Epithelial cell of prostate (primary cell): ENCODE measurements around the gene TACC2.
A peak's percentile ranks its signal among the peaks of the same experiment; 100 is the strongest.

Experiments
- DNase-seq: peaks from one replicate; pipeline ENCODE4 v3.0.0-alpha.2; 2011; ENCODE audit warnings: low read depth, low spot score
- H3K27ac ChIP-seq: fragments of 450-650 bp; 2 replicates; pipeline ENCODE4 v1.5.1; 2017; ENCODE audit warnings: mild to moderate bottlenecking

The TACC2 gene

DNA sequence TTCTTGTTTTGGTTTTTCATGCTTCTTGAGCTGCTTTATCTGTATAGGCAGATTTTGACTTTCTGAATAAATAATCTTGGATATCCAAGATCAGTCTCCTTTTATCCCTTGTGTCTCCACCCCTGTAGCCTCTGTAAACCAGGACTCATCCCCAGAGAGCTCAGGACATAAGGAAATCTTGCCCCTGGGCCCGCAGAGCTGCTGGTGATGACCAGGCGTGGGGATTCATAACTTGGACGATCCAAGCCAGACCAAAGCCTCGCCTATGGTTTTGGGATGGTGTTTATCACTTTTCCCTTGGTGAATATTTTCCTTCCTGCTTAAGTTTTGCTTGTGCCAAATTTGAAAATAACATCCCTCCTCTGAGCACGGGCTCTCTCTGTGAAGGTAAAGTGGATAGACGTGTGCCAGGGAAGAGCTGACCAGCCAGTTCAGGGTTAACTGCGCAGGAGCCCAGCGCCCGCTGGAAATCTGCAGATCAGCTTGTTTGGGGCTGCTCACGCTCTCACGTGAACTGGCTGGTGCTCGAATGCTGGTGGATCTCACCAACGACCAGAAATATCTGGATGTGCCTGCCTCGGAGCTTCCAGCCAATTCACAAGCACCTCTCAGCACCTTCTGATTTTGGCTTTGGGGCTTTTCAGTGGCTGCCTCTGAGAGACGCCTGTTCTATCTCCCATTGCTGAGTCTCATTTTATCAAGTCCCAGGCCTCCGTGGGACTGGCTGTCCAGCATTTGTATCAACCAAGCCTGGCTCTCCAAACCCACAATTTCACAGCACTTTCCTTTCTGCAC lies 150.1 kb downstream of the TACC2 start:
- no peak overlapping the region for H3K27ac ChIP-seq
- no peak for DNase-seq

DNA sequence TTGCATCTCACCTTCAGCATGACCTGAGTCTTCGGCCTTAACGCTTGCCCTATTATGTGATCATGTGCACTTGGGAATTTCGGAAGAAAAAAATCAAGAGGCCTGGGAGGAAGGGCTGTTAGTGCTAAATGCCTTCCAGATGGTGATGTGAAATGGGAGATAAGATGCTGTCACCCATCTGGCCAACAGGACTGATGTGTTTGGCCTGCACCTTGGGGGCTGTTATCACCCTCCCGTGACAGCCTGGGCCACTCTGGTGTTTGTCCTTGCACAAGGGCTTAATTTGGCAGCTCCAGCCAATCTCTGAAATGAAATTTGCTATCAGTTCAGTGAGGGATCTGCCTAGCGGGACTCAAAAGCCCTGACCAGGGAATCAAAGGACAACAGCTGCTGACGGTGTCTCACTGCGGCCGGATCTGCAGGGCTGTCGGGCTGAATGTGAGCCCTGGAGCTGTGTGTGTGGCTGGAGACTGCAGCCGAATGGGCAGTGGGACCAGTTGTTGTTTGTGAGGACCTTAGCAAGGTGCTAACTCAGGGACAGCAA lies 150.7 kb downstream of the TACC2 start:
- no peak overlapping the region for H3K27ac ChIP-seq

DNA sequence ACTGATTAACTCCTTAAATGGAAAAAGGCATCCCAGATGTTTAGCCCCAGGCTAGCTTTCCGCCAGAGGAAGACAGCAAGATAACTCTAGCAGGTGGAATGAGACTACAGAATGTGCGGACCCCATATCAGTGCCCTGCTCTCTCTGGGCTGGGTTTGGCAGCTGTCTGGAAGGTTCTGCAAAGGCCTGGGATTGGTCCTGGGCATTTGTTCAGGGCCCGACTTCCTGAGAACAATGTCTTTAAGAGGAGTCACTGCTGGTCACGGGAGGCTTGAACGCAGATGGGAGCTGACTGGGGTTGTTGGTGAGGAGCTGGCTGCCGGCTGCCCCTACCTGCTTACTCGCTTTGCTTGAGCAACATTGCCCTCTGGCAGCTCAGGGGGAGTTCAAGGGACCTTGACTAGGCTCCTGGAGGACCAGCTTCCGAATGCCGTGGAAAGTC lies 151.5 kb downstream of the TACC2 start:
- H3K27ac ChIP-seq = peak overlapping the region; percentile 63
- no peak for DNase-seq

More for the DNA sequence above, 150.7 kb downstream of the TACC2 start:
- DNase-seq = no peak

DNA sequence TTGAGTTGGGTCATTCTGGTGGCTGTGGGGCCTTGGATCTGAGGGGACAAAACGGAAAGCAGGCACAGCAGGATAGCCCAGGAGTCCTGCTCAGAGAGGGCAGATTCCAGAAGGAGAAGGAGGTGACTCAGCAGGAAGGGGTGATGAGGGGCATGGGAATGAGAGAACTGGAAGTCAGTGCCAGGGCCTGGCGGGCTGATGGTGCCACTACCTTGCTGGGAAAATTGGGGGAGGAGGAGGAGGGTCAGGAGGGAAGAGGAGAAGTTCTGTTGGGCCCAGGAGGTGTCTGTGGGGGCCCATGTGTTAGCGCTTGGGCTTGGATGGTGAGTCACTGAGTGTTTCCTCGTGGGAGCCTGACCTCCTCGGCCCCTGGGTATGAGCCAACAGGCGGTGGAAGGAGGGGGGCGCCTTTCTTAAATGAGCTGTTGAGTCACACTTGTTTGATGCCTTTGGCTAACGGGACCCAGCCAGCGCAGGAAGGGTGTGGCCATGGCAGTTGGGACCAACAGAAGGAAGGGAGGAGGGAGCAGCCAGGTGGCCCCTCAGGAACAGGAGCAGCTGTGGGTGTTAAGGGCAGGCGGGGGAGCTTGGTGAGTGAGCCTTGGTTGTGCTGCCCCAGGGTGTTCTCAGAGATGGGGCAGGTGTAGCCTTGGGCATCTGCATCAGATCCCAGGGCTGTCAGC lies 152.1 kb downstream of the TACC2 start:
- peak overlapping the region; percentile 63 for H3K27ac ChIP-seq
- DNase-seq = peak; percentile 29

DNA sequence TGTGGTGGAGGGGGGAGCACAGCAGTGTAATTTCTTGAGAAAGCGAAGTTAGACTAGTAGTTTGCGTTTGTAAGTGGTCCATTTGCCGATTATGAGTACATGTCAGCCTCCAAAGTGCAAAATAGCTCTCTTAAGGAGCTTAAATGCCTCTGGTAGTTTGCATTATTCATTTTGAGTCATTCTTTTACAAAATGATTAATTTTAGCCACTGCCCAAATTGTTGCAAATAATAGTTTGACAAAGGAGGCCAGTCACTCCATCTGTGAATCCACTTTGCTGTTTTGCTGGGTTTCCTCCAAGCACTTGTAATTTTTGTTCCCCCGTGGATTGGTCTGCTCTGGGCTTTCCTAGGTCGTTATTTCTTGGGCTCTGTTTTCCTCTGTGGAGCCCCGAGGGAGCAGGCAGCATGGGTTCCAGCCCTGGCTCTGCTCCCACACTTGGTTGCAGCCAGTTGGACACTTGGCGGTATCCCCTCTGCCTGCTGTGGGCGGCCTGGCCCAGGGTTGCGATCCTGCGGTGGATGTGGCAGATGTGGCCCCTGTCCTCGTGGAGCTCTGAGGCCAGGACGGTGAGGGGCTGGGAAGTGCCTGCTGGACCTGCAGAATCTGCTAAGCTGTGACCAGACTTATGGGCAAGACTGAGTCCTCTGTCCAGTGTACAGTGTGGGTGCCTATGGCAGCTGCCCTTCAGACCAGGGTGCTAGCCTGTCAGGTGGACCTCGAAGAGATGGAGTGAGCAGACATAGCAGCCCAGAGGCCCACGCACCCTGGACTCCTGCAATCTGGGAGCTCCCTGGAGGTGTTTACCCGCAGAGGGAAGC lies 153.1 kb downstream of the TACC2 start:
- DNase-seq = no peak
- H3K27ac ChIP-seq = peak overlapping the region; percentile 63

DNA sequence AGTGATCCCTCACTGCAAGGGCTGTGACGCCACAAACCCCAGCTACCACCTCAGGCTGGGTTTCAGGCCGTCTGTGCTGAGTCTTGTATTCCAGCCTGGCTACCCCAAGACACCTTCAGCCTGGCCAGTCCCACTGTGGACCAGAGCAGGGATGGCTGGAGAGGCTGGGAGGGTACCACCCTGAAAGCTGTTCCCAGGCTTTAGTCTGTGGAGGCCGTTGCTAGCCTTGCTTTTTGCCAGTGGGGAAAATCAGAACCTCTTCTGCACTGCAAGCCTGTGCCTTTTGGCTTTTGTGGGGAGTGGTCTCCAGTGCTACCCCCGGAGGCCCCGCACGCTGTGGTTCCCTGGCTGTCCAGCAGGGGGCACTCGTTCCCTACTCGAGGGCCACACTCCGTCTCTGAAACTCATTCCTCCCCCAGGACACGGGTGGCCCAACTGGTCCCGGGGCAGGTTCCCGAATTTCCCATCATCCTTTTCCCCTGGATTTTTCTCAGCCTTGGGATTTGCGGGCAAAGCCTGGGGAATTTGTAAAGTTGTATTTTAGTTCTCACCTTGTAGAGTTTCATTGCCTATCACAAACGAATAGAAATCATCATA lies 153.8 kb downstream of the TACC2 start:
- H3K27ac ChIP-seq = no peak overlapping the region
- DNase-seq = no peak

DNA sequence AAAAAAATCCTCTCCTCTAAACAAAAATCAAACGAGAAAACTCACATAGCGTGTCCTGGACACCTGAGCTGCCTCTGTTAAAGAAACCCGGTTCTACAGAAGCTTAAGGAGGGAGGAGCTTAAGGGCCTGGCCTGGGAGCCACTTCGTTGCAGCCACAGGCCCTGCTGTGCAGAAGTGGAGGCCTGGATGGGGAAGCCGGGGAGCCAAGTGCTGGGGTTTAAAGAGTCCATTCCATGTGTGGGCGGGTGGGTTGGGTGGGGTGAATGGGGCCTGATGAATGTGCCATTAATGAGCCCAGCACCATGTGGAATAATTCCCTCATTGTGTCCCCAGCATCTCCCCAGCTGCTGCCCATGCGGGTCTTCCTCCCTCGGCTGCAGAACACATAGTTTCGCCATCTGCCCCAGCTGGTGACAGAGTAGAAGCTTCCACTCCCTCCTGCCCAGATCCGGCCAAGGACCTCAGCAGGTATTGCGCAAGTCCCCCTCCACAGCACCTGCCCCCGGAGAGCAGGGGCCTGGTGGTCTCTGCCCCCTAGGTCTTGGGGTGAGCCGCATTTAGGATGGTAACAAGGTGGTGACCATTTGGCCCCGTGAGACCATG lies 154.4 kb downstream of the TACC2 start:
- H3K27ac ChIP-seq = no peak overlapping the region
- DNase-seq = peak; percentile 27

DNA sequence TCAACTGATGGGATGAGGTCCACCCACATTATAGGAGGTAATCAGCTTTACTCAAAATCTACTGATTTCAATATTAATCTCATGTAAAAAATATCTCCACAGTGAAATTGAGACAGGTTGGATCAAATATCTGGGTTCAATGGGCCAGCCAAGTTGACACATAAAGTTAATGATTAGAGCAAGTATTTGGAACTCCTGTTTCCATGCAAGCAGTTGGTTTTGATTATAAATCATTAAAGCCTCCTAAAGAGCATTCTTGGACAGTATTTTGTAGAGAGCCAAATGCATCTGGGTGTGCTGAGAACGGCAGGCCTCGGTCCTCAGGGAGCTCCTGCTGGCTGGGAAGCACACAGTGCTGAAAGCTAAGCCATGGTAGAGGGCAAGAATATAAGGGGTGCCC lies 155.2 kb downstream of the TACC2 start:
- DNase-seq = no peak
- H3K27ac ChIP-seq = no peak overlapping the region

DNA sequence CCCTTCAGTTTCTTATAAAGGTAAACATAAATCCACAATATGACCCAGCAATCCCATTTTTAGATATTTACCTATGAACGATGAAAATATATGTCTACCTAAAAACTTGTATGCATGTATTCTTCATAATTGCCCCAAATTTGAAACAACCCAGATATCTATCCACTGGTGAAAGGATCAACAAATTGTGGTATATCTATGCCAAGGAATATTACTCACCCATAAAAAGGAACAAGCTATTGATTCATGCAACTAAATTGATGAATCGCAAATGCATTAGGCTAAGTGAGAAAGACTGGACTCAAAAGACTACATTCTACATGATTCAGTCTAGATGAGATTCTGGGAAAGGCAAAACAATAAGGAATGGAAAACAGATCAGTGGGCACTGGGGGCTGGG lies 156.2 kb downstream of the TACC2 start:
- DNase-seq = no peak
- no peak overlapping the region for H3K27ac ChIP-seq

DNA sequence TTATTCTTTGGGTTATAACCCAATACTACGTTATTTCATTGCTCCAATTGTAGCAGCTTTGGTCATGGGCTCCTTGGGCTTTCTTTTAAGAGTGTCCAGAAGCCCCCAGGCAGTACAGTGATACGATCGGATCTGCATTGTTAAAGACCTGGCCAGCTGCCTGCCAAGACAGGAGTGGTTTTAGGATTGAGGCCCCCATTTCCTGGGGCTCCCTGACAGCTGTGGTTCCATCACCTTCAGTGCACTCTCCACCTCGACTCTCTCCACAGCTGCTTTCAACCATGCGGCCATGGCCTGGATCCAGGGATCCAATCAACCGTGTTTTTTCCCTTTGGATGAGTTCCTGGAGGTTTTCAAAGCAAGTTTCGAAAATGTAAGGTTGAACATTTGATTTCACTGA lies 158.7 kb downstream of the TACC2 start:
- H3K27ac ChIP-seq = no peak overlapping the region
- DNase-seq = no peak

DNA sequence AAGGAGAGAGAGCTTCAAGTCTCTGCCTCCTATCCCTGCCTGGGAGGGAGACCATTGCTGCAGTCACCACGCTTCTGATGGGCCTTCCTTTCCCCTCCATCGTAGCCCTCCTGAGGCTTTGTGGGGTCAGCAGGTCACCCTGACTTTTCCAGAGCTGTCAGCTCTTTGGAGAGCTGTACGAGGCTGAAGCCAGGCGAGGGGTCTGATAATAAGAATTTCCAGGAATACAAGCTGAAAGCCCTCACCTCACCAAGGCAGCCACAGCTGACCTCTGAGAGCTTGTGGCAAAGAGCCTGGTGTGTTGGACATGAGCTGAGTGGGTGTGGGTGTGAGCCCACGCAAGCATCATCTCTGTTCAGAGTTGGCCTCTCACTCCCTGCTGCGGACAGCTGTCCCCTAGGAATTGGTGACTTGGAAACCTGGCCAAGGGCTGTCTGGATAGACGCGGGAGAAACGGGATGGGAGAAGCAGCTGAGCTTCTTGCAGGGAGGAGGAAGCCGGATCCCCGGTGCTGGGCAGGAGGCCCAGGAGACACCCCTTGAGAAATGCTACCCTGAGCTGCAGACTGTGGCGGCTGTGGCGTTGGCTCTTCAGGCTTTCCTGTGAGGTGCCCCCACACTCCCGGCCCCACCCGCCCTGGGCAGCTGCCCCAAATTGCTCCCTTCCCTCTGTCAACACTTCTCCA lies 160.1 kb downstream of the TACC2 start:
- DNase-seq = no peak
- H3K27ac ChIP-seq = no peak overlapping the region

DNA sequence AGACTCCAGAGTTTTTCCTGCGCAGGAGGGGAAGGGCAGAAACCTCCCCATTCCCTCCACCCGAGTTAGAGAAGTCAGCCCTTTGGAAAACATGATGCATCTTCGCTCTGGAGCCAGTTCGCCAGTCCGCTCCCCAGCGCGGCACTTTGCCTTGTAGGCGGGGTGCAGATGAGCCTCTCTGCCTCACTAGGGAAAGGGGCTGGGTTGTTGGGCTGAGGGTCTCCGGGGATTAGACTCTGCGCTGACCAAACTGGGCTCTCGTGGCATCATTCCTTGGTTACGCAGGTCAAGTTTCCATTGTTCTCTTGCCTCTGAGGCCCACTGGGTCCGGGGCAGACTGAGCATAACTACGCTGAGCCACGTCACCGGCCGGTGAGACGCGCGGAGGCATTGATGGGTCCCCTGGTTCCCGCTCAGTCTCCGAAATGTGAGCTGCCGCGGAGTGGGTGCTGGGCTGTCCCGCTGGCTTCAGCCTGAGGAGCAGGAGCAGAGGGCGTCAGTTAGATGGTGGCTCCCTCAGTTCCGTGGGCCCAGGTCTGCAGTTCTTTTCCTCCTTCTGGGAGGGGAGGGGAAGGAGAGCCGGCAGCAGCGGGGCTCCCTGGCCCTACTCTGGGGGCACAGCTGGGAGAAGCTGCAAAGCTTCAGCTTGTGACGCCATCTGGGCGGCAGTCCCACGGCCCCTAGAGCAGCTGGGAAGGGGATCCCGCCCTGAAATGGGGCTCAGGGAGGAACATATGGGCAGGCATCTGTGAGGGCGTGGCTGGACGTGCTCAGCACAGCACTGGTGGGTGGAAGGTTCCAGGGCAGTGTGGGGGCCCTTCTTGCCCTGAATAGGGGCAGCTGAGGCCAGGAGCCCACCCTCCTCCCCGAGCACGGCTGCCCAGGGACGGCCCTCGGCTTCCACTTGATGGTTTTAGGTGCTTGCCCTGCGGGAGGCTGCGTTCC lies 160.9 kb downstream of the TACC2 start:
- H3K27ac ChIP-seq = no peak overlapping the region
- DNase-seq = no peak

DNA sequence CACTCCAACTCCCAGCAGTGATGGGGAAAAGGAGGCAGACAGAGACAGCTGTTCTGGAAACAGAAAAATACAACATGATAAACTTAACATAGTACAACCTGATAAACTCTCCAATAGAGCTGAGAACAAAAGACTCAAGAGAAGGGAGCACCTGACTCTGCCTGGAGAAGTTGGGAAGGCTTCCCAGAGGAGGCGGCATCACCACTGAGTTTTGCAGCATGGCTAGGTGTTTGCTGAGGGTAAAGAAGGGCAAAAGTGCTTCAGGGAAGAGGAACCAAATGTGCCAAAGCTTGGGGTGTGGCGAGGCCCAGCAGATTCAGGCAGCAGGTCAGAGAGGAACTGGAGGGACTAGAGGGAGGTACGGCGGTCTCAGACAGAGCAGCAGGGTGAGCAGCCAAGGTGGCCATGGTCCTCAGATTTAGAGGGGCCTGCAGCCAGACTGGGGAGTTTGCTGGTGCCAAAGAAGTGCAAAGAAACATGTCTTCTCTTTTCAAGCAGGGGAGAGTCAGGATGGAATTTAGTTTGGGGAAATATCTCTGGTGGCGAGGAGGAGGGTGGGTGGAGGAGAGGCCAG lies 162.2 kb downstream of the TACC2 start:
- DNase-seq = no peak
- H3K27ac ChIP-seq = no peak overlapping the region

DNA sequence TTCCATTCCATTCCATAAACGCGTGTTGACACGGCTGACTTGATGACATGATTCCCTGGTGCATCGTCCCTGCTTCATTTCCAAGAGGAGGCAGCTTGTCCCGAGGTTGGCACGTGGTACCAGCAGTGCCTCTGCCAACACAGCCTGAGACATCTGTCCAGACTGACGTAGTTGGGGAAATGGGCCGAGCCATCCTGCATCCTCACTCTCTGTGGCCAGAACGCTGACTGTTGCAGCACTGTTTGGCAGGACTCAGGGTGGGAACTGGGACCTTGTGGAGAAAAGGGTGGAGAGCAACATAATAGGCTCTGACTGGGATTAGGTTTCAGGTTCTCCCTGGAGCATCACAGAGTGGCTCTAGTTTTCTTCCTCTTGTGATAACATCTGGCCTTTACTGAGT lies 163.6 kb downstream of the TACC2 start:
- no peak for DNase-seq
- no peak overlapping the region for H3K27ac ChIP-seq

DNA sequence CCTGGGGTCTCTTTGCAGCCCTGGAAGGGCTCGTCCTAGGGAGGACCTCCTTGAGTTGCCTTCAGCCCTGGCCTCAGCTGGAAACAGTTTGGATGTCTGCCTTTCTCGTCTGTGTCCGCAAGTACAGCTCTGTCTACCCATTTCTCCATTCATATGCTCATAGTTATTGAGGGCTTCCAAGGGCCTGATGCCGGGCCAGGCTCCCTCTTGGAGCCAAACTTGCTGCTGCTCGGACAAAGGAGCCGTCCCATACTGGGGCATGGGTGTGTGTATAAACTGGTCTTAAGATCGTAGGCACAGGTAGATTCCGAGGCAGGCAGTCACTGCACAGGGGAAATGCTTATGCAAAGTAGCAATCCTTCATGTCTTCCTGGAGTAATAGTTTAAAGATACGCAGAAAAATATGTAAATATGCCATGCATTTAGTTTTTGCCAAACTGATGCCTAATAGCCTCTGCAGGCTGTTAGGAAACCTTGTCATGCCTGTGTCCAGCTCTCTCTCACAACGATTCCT lies 165.1 kb downstream of the TACC2 start:
- DNase-seq = no peak
- H3K27ac ChIP-seq = no peak overlapping the region

DNA sequence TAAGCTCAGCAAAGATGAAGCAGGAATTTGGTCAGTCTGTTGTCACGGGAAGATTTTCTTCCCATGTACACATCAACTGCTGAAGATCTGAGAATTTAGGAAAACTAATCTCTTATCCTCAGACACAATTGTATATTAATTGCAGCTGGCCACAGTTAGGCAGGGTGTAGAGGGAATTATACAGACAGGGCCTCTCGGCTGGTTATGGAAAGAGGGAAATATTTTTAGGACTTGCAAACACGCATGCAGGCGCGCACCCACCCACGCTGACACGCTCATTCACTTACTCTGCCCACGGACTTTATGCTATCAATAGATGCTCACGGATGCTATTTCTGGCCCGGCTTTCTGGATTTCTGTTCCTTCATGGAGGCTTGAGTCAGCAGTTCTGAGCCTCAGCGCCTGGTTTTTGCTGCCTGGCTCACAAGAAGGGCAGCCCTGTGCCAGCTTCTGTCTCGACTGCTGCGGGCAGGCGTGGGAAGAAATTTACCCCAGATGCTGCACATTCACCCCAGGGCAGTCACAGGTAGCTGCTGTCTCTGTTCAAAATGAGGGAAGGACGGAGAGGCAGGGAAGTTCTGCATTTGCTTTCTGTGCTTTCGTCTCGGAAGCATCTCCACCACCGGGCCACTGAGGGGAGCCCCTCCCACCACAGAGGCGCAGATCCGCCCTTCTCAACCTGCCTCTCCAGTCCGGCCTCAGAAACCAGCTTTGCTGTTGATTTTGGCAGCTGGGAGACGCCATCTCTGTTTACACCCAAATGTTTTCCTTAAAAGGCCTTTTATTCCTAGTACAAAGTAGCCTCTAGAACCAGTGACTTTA lies 165.8 kb downstream of the TACC2 start:
- no peak for DNase-seq
- H3K27ac ChIP-seq = no peak overlapping the region

DNA sequence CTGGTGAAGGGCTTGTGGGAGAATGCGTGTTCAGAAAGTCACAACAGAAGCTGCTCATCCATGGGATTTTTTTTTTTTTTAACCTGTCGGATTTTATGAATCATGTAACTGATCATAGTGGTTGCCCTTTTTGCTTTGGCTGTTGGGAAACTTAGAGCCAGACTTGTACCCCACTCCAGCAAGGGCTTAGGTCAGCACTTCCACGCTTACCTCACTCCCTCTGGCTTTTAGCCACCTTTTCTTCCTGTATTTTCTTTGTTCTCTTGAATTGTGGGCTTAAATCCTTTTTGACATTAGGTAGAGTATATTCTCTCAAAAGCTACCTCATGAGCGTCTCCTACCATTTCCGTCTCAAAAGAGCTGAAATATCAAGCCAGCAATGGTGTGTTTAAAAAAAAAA lies 168.5 kb downstream of the TACC2 start:
- no peak overlapping the region for H3K27ac ChIP-seq

More for the DNA sequence above, 168.5 kb downstream of the TACC2 start:
- no peak for DNase-seq
